Activated T-cell treated with anti-CD3 and anti-CD28 coated beads, Interleukin-2, amount 50 U/mL, for 48 hours (primary cell): ENCODE data around the gene ZDHHC22.

Experiments
- DNase-seq, 2 experiments: peaks; one replicate each; pipeline ENCODE4 v3.0.0-alpha.2; 2020

The ZDHHC22 gene

GRCh38 chr14:77155083-77155482 lies 13.5 kb upstream of the ZDHHC22 start:
- DNase-seq: no peak

GRCh38 chr14:77154421-77154820 lies 12.8 kb upstream of the ZDHHC22 start:
- DNase-seq: no peak

- DNase-seq: no peak
Measured at GRCh38 chr14:77153802-77154201, 12.2 kb upstream of the ZDHHC22 start.

GRCh38 chr14:77151918-77152588 lies 10.5 kb upstream of the ZDHHC22 start:
- DNase-seq: no peak

GRCh38 chr14:77151245-77151644 lies 9.7 kb upstream of the ZDHHC22 start:
- peak in 1 of 2 experiments; percentile 31 for DNase-seq

- no peak for DNase-seq
Measured at GRCh38 chr14:77148510-77149231, 7.1 kb upstream of the ZDHHC22 start.

GRCh38 chr14:77145975-77146740 lies 4.6 kb upstream of the ZDHHC22 start:
- DNase-seq: no peak

GRCh38 chr14:77144412-77145115 lies 3.0 kb upstream of the ZDHHC22 start:
- DNase-seq: no peak

- DNase-seq: no peak
Measured at GRCh38 chr14:77143071-77143470, 1.5 kb upstream of the ZDHHC22 start.

GRCh38 chr14:77142005-77142800 lies 612 bp upstream of the ZDHHC22 start:
- no peak for DNase-seq

- no peak for DNase-seq
Measured at GRCh38 chr14:77140359-77141213, 1.0 kb downstream of the ZDHHC22 start.

- peak; percentile 75 to 76 for DNase-seq
Measured at GRCh38 chr14:77139540-77140358, 1.8 kb downstream of the ZDHHC22 start.

GRCh38 chr14:77139022-77139421 lies 2.6 kb downstream of the ZDHHC22 start:
- no peak for DNase-seq

- DNase-seq: peak; percentile 64 to 74
Measured at GRCh38 chr14:77133720-77134338, 7.8 kb downstream of the ZDHHC22 start.

- peak in 1 of 2 experiments; percentile 10 for DNase-seq
Measured at GRCh38 chr14:77131871-77132486, 9.6 kb downstream of the ZDHHC22 start.

- peak in 1 of 2 experiments; percentile 8 for DNase-seq
Measured at GRCh38 chr14:77131206-77131605, 10.4 kb downstream of the ZDHHC22 start.

- DNase-seq: peak in 1 of 2 experiments; percentile 1
Measured at GRCh38 chr14:77130386-77130785, 11.2 kb downstream of the ZDHHC22 start.

GRCh38 chr14:77128414-77128891 lies 13.1 kb downstream of the ZDHHC22 start:
- DNase-seq: no peak

- no peak for DNase-seq
Measured at GRCh38 chr14:77126461-77126990, 15.1 kb downstream of the ZDHHC22 start.
